Heart right ventricle (tissue), 16 donors: Measurements from ENCODE around the gene IFITM10. TPM values are rescaled to one million over a fixed set of nuclear protein-coding genes. Genes with fewer than 3 reads are reported as not detected.

Experiments
- ATAC-seq, 8 donors: fragments of 200-7000 bp; cut with Tn5 transposase; one replicate each; pipeline ENCODE4 v1.9.1; 2020; ENCODE audit warnings: mild to moderate bottlenecking in 8 of 8, moderate library complexity in 8 of 8, moderate number of reproducible peaks in 1 of 8
- DNase-seq, 2 donors: peaks; one replicate each; pipeline ENCODE4 v3.0.0-alpha.2; 2020
- H3K27ac ChIP-seq, 10 donors: fragments of 200-600 bp; sonication (generic) in 2 of 10; one replicate each; pipeline versions ENCODE4 v1.5.0 to v1.8.0; 2020 to 2022; ENCODE audit warnings: mild to moderate bottlenecking in 3 of 10
- H3K27me3 ChIP-seq, 7 donors: fragments of 200-600 bp; one replicate each; pipeline ENCODE4 v1.8.0; 2021 to 2022; ENCODE audit warnings: mild to moderate bottlenecking in 2 of 7
- H3K36me3 ChIP-seq, 9 donors: fragments of 200-600 bp; sonication (generic) in 1 of 9; one replicate each; pipeline versions ENCODE4 v1.5.0 to v1.8.0; 2020 to 2022; ENCODE audit warnings: mild to moderate bottlenecking in 2 of 9
- H3K4me1 ChIP-seq, 9 donors: fragments of 200-600 bp; sonication (generic) in 1 of 9; one replicate each; pipeline versions ENCODE4 v1.5.0 to v1.8.0; 2020 to 2022; ENCODE audit warnings: mild to moderate bottlenecking in 4 of 9
- H3K4me3 ChIP-seq, 10 donors: fragments of 200-600 bp; sonication (generic) in 2 of 10; one replicate each; pipeline versions ENCODE4 v1.5.0 to v1.8.0; 2020 to 2022; ENCODE audit warnings: mild to moderate bottlenecking in 7 of 10, moderate library complexity in 2 of 10
- H3K9me3 ChIP-seq, 11 donors: fragments of 200-600 bp in 10 of 11; sonication (generic) in 2 of 11; one replicate each; pipeline versions ENCODE4 v1.5.0 to v1.8.0; 2013 to 2022; ENCODE audit warnings: mild to moderate bottlenecking in 2 of 11, control low read depth in 1 of 11, moderate library complexity in 1 of 11
- WGBS, 2 donors: extraction: QIAGEN DNeasy Blood & Tissue Kit; methylation state at CpG; one replicate each; pipeline ENCODE4 v1.1.7; 2013; ENCODE audit warnings: inconsistent platforms in 1 of 2; 5-methylcytosine and 5-hydroxymethylcytosine counted together
- intact Hi-C, 10 donors: fragments of 100-400 bp; cut with DNase I; formaldehyde crosslinking; loops; one replicate each; pipeline versions ENCODE4 v1.11.1 to v1.14.2; 2022
- polyA plus RNA-seq, 2 donors: library from polyadenylated mRNA; stranded (reverse); fragments of 200-250 nt; gene quantifications; one replicate each; pipeline ENCODE4 v1.2.3, GENCODE V29; 2013
- total RNA-seq, 10 donors: library from RNA; stranded (reverse); fragmentation: NEBNext Ultra II Directional in 3 of 10; extraction: Animal tissue kit (Norgen Biotek cat#: 25700) in 3 of 10; gene quantifications; one replicate each; pipeline versions ENCODE4 v1.2.1 to v1.2.4, GENCODE V29; 2021 to 2023
- TF ChIP-seq, protein P1 (sequence below), 9 donors: fragments of 200-600 bp; sonication (generic) in 2 of 9; IDR thresholded peaks; one replicate each; pipeline versions ENCODE4 v1.5.0 to v1.8.0; 2021 to 2022; ENCODE audit warnings: antibody characterized with exemption in 9 of 9, mild to moderate bottlenecking in 5 of 9, moderate library complexity in 1 of 9
- donor health status: Arrhythmogenic right ventricular cardiomyopathy.
- donor health status: ischemic (EF 13 %, LVEDD 7.1; RV severe dilation, severe dysfunction).
- donor health status: healthy with polysubstance abuse.
- donor health status: DM: no; HTN: yes; CAD: no.
- donor health status: DM: no; HTN: no; CAD: no.
- donor health status: ischemic (EF 25% LVEDD 6.9; RV normal size, moderate dysfunction).
- donor health status: ischemic (EF 25% LVEDD 5.7; RV mildly dilated, moderate dysfunction).
- donor health status: healthy.
- donor health status: DM: yes; HTN: yes; CAD: no.
- donor health status: Ischemic cardiomyopathy.
- donor health status: ischemic (EF 35%, LVEDD 5.7; RV mildly dilated, moderate dysfunction).
- donor health status: nonischemic (EF 11% LVEDD 7.7; RV severe dilation, severe dysfunction).
- donor health status: DM: yes; HTN: yes; CAD: no.
- donor health status: PGD.
- donor health status: ischemic (EF 29% LVEDD 5.4; RV normal size, mild dysfunction).
- donor health status: nonischemic (EF 23%, LVEDD 6.1; RV moderate dilation, normal function).

Gene IFITM10
- total and polyA plus RNA-seq, 12 donors = 0.07 to 2.4 (median 0.42) TPM

- intact Hi-C loops = no loop called here
- Histone ChIP-seq H3K27ac (no peak overlapping the region), H3K36me3 (no peaks in the 10 kb centered on the region), H3K4me3 (no peak overlapping the region), H3K27me3 (peaks cover 0 to 19% (median 0%) of the 10 kb centered on the region in 7 donors), H3K9me3 (no peaks in the 10 kb centered on the region), H3K4me1 (no peaks in the 10 kb centered on the region)
- ATAC-seq (no peak), DNase-seq (no peak)
- WGBS, 2 donors = 69 to 76% methylated on average over 10 of the region's 10 CpGs
- TF ChIP-seq, protein P1, sequence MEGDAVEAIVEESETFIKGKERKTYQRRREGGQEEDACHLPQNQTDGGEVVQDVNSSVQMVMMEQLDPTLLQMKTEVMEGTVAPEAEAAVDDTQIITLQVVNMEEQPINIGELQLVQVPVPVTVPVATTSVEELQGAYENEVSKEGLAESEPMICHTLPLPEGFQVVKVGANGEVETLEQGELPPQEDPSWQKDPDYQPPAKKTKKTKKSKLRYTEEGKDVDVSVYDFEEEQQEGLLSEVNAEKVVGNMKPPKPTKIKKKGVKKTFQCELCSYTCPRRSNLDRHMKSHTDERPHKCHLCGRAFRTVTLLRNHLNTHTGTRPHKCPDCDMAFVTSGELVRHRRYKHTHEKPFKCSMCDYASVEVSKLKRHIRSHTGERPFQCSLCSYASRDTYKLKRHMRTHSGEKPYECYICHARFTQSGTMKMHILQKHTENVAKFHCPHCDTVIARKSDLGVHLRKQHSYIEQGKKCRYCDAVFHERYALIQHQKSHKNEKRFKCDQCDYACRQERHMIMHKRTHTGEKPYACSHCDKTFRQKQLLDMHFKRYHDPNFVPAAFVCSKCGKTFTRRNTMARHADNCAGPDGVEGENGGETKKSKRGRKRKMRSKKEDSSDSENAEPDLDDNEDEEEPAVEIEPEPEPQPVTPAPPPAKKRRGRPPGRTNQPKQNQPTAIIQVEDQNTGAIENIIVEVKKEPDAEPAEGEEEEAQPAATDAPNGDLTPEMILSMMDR (IDR thresholded peaks at IDR 0.05) = no peak
These were observed 49.1 kb downstream of the IFITM10 start for GRCh38 chr11:1701091-1701807.

- DNase-seq (no peak), ATAC-seq (no peak)
- Histone ChIP-seq H3K4me3 (no peak overlapping the region), H3K4me1 (no peaks in the 10 kb centered on the region), H3K36me3 (no peaks in the 10 kb centered on the region), H3K27me3 (peaks cover 0 to 19% (median 4%) of the 10 kb centered on the region in 7 donors), H3K27ac (no peak overlapping the region), H3K9me3 (no peaks in the 10 kb centered on the region)
- TF ChIP-seq, protein P1 (IDR thresholded peaks at IDR 0.05) = no peak
- intact Hi-C loops = loop anchor here in 1 of 10 donors (5.0 kb wide), 2 partner anchors 113 to 453 kb away; no protein-coding TSS in a partner anchor
- WGBS, 2 donors = 80 to 82% methylated on average over 5 of the region's 5 CpGs
These were observed 50.6 kb downstream of the IFITM10 start for GRCh38 chr11:1699771-1700170.

DNA sequence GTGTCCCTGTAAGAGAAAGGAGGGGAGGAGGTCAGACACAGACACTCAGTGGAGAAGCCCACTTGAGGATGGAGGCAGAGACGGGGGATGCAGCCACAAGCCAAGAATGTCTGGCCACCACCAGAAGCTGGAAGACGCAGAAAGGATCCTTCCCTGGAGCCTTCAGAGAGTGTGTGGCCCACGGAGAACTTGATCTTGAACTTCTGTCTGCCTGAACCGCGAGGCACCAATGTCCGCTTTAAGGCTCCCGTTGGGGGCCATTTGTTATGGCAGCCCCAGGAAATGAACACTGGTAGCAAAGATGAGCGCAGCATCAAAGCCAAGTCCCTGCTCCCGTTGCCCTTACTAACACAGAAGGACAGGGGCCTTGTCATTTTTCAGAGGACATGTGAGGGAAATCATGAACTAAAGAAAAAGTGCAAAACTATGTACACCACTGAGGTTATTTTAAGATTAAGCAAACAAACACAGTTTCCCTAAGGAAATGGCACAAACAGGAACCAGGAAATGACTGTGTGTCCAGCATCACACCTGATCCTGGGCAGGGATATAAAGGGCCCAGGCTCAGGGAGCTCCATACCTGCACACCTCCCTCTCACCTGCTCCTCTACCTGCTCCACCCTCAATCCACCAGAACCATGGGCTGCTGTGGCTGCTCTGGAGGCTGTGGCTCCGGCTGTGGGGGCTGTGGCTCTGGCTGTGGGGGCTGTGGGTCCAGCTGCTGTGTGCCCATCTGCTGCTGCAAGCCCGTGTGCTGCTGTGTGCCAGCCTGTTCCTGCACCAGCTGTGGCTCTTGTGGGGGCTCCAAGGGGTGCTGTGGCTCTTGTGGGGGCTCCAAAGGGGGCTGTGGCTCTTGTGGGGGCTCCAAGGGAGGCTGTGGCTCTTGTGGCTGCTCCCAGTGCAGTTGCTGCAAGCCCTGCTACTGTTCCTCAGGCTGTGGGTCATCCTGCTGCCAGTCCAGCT is 53.5 kb downstream of the IFITM10 start, which contains the start of gene KRTAP5-6:
TSS of gene KRTAP5-6 (plus strand) at position 588 of the 963 bp plus-strand sequence. CDS start at position 639, 51 bp downstream.
- peaks cover 0 to 16% (median 4%) of the 10 kb centered on the region in 7 donors for H3K27me3 ChIP-seq
- TF ChIP-seq, protein P1 (IDR thresholded peaks at IDR 0.05) = no peak
- WGBS, 2 donors = 81 to 86% methylated on average over 11 of the region's 11 CpGs
- no peak within 1 kb of the TSS for H3K27ac ChIP-seq
- ATAC-seq (no peak), DNase-seq (no peak)
- peaks cover 5 to 15% (median 9%) of the 10 kb centered on the region in 9 donors for H3K4me1 ChIP-seq
- no peak within 1 kb of the TSS for H3K4me3 ChIP-seq
- no peaks in the 10 kb centered on the region for H3K9me3 ChIP-seq
- intact Hi-C loops = loop anchor here in 1 of 10 donors (5.0 kb wide), 2 partner anchors 115 to 455 kb away; no protein-coding TSS in a partner anchor
- no peaks in the 10 kb centered on the region for H3K36me3 ChIP-seq

GRCh38 chr11:1695548-1696108 is 54.8 kb downstream of the IFITM10 start:
- H3K9me3 ChIP-seq = no peaks in the 10 kb centered on the region
- no peak overlapping the region for H3K27ac ChIP-seq
- intact Hi-C loops = loop anchor here in 4 of 10 donors (2.0 to 5.0 kb wide), 4 partner anchors 117 to 457 kb away; no protein-coding TSS in a partner anchor
- H3K4me1 ChIP-seq = peaks cover 5 to 15% (median 9%) of the 10 kb centered on the region in 9 donors
- peaks cover 0 to 16% (median 0%) of the 10 kb centered on the region in 7 donors for H3K27me3 ChIP-seq
- WGBS, 2 donors = 98 to 100% methylated on average over 3 of the region's 3 CpGs
- ATAC-seq (no peak), DNase-seq (no peak)
- H3K36me3 ChIP-seq = no peaks in the 10 kb centered on the region
- no peak overlapping the region for H3K4me3 ChIP-seq
- TF ChIP-seq, protein P1 (IDR thresholded peaks at IDR 0.05) = no peak
